ENCODE measurements around the gene BIRC2. TPM values are rescaled to one million over a fixed set of nuclear protein-coding genes. Genes with fewer than 3 reads are reported as not detected.
"Not testable (repeated sequence)": the region's sequence is repeated elsewhere in the genome, so short reads cannot be mapped to it uniquely, and the experiment has no call there.

BIRC2 gene
- total RNA-seq, result 30.6 and 33.3 TPM in 2 replicates

GRCh38 chr11:102346748-102347461 is at the start of gene BIRC2:
BIRC2 (plus strand) TSS chr11:102347214; CDS start chr11:102349855, 2,641 bp downstream.
- H3K36me3 Mint-ChIP-seq (ENCODE audit: low read depth), result peaks cover 20% of the 10 kb centered on the region
- no peaks in the 10 kb centered on the region for H3K9me3 Mint-ChIP-seq
- H3K27me3 Mint-ChIP-seq (ENCODE audit: insufficient read depth), result no peaks in the 10 kb centered on the region
- peaks cover 45% of the 10 kb centered on the region for H3K4me1 Mint-ChIP-seq (ENCODE audit: low read depth)
- intact Hi-C loops (cut with micrococcal nuclease), result loop anchor here (1.0 to 10.0 kb wide), 11 partner anchors 21 to 762 kb away; partner anchors contain the start of genes BIRC3, DYNC2H1 and TMEM123
- H3K4me3 Mint-ChIP-seq, result peak within 1 kb of the TSS; percentile 98
- peak; percentile 94 for DNase-seq (ENCODE audit: low spot score)
- H3K27ac Mint-ChIP-seq, result peak within 1 kb of the TSS; percentile 99

DNA sequence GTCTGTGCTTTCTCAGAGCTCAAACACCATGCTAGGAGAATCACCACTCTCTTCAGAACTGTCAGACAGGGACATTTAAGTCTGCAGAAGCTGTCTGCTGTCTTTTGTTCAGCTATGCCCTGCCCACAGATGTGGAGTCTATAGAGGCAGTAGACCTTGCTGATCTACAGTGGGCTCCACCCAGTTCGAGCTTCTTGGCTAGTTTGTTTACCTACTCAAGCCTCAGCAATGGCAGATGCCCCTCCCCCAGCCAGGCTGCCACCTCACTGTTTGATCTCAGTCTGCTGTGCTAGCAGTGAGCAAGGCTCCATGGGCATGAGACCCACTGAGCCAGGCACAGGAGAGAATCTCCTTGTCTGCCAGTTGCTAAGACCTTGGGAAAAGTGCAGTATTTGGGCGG is 46.2 kb upstream of the BIRC2 start:
- H3K36me3 Mint-ChIP-seq (ENCODE audit: low read depth), result peaks cover 22% of the 10 kb centered on the region
- H3K4me3 Mint-ChIP-seq; H3K27me3 Mint-ChIP-seq (ENCODE audit: insufficient read depth); intact Hi-C loops (cut with micrococcal nuclease); DNase-seq (ENCODE audit: low spot score); H3K27ac Mint-ChIP-seq: not testable (repeated sequence)
- peaks cover 27% of the 10 kb centered on the region for H3K9me3 Mint-ChIP-seq
- peaks cover 51% of the 10 kb centered on the region for H3K4me1 Mint-ChIP-seq (ENCODE audit: low read depth)

DNA sequence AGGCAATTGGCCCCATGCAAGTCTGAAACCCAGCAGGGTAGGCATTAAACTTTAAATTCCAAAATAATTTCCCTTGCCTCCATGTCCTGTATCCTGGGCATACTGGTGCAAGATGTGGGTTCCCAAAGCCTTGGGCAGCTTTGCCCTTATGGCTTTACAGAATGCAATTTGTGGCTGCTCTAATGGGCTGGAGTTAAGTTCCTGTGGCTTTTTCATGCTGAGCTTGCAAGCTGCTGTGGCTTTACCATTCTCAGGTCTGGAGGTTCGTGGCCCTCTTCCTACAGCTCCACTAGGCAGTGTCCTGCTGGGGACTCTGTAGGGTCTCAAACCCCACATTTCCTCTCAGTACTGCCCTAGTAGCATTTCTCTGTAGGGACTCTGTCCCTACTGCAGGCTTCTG is 44.8 kb upstream of the BIRC2 start:
- Mint-ChIP-seq H3K9me3 (peaks cover 27% of the 10 kb centered on the region), H3K36me3 (ENCODE audit: low read depth) (peaks cover 22% of the 10 kb centered on the region), H3K4me1 (ENCODE audit: low read depth) (peaks cover 64% of the 10 kb centered on the region), H3K27me3 (ENCODE audit: insufficient read depth) (no peaks in the 10 kb centered on the region), H3K4me3 (no peak overlapping the region), H3K27ac (no peak overlapping the region)
- no peak for DNase-seq (ENCODE audit: low spot score)
- intact Hi-C loops (cut with micrococcal nuclease), result no loop called here

DNA sequence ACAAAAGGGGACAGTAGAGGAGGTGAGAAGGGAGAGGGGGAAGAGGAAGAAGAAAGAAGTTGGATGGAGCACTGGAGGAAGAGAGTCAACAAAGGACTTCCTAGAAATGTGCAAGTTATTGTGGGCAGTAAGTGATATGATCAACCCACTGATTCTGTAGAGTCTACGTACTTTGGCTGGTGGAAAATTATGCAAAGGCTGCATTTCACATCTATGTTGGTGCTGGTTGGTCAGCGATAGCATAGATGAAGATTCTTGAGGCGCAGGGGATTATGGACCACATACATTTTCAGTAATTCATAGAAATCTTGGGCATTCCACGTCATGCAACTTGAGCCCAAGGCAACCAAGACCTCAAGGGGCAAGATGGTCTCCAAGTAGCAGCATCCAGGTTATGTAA is 42.3 kb upstream of the BIRC2 start:
- no peaks in the 10 kb centered on the region for H3K27me3 Mint-ChIP-seq (ENCODE audit: insufficient read depth)
- intact Hi-C loops (cut with micrococcal nuclease), result no loop called here
- H3K4me1 Mint-ChIP-seq (ENCODE audit: low read depth), result peaks cover 68% of the 10 kb centered on the region
- peaks cover 15% of the 10 kb centered on the region for H3K36me3 Mint-ChIP-seq (ENCODE audit: low read depth)
- peaks cover 20% of the 10 kb centered on the region for H3K9me3 Mint-ChIP-seq
- DNase-seq (ENCODE audit: low spot score), result no peak
- peak overlapping the region; percentile 49 for H3K4me3 Mint-ChIP-seq
- peak overlapping the region; percentile 79 for H3K27ac Mint-ChIP-seq

DNA sequence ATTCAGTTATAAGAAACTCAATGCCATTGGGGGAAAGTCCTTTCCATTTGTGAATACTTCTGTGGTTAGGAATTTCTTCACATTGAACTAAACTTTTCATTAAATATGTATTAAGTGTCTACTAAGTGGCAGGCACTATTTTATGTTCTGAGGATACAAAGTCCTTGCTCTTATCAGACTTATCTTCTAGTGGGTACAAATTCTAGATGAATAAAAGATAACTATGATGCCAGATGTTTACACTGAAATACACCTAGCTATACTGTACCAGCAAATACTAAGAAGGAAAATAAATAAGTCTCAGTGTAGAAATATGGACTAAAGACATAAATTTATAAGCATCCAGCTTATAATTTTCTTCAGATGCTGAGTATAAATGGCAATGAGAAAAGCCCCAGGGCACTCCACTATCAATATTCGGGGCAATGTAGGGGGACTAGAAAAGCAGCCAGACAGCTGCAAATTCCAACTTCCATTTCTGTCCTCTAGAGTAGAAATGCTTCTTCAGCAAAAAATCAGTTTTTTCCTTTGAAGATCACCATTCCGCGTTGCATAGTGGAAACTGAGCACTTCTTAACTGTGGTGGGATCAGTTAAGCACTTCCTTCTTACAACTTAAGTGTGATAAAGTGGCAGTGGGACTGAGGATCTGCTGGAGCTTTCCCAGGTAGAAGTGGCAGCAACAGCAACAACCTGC is 41.5 kb upstream of the BIRC2 start:
- no peaks in the 10 kb centered on the region for H3K27me3 Mint-ChIP-seq (ENCODE audit: insufficient read depth)
- H3K4me1 Mint-ChIP-seq (ENCODE audit: low read depth), result peaks cover 61% of the 10 kb centered on the region
- peaks cover 15% of the 10 kb centered on the region for H3K36me3 Mint-ChIP-seq (ENCODE audit: low read depth)
- peak overlapping the region; percentile 59 for H3K27ac Mint-ChIP-seq
- no peak for DNase-seq (ENCODE audit: low spot score)
- peak overlapping the region; percentile 72 for H3K4me3 Mint-ChIP-seq
- H3K9me3 Mint-ChIP-seq, result peaks cover 20% of the 10 kb centered on the region
- intact Hi-C loops (cut with micrococcal nuclease), result loop anchor here (1.0 kb wide), 2 partner anchors 11 to 12 kb away; partner anchors contain the start of gene BIRC3

DNA sequence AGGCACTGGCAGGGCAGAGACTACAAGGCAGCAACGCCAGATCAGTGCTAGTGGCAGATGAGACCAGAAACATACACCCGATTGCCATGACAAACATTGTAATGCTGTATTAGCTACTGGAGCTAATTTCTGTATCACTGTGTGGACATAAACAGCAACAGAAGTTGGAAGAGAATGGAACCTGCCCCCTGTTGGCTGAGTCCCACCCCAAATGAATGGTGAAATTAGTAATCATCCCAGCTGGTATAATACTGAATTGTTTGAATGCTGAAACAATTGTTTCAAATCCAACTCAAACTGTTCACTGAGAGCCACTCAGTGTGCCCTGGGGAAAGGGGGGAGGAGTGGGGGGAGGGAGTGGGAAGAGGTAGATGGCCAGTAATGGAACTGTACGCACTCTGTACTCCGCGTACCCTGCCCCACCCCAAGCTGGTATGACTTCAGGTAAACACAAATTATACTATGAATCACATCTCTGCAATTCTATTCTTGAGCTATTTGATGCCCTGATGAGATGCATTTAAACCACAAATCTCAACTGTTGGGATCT is 40.9 kb upstream of the BIRC2 start:
- peaks cover 57% of the 10 kb centered on the region for H3K4me1 Mint-ChIP-seq (ENCODE audit: low read depth)
- H3K36me3 Mint-ChIP-seq (ENCODE audit: low read depth), result peaks cover 19% of the 10 kb centered on the region
- no peak for DNase-seq (ENCODE audit: low spot score)
- no peaks in the 10 kb centered on the region for H3K27me3 Mint-ChIP-seq (ENCODE audit: insufficient read depth)
- H3K4me3 Mint-ChIP-seq, result peak overlapping the region; percentile 72
- intact Hi-C loops (cut with micrococcal nuclease), result loop anchor here (1.0 kb wide), 2 partner anchors 11 to 12 kb away; partner anchors contain the start of gene BIRC3
- peaks cover 20% of the 10 kb centered on the region for H3K9me3 Mint-ChIP-seq
- peak overlapping the region; percentile 59 for H3K27ac Mint-ChIP-seq

GRCh38 chr11:102306817-102307726 is 39.9 kb upstream of the BIRC2 start:
- H3K4me1 Mint-ChIP-seq (ENCODE audit: low read depth), result peaks cover 49% of the 10 kb centered on the region
- intact Hi-C loops (cut with micrococcal nuclease), result loop anchor here (1.0 kb wide), 2 partner anchors 10 to 13 kb away; partner anchors contain the start of gene BIRC3
- H3K4me3 Mint-ChIP-seq, result peak overlapping the region; percentile 72
- H3K9me3 Mint-ChIP-seq, result peaks cover 12% of the 10 kb centered on the region
- DNase-seq (ENCODE audit: low spot score), result no peak
- peak overlapping the region; percentile 21 for H3K27ac Mint-ChIP-seq
- no peaks in the 10 kb centered on the region for H3K27me3 Mint-ChIP-seq (ENCODE audit: insufficient read depth)
- H3K36me3 Mint-ChIP-seq (ENCODE audit: low read depth), result peaks cover 14% of the 10 kb centered on the region

GRCh38 chr11:102307727-102308038 is 39.3 kb upstream of the BIRC2 start:
- peaks cover 12% of the 10 kb centered on the region for H3K9me3 Mint-ChIP-seq
- H3K27me3 Mint-ChIP-seq (ENCODE audit: insufficient read depth), result no peaks in the 10 kb centered on the region
- H3K36me3 Mint-ChIP-seq (ENCODE audit: low read depth), result peaks cover 14% of the 10 kb centered on the region
- H3K27ac Mint-ChIP-seq, result no peak overlapping the region
- no peak for DNase-seq (ENCODE audit: low spot score)
- H3K4me1 Mint-ChIP-seq (ENCODE audit: low read depth), result peaks cover 54% of the 10 kb centered on the region
- intact Hi-C loops (cut with micrococcal nuclease), result no loop called here
- no peak overlapping the region for H3K4me3 Mint-ChIP-seq

DNA sequence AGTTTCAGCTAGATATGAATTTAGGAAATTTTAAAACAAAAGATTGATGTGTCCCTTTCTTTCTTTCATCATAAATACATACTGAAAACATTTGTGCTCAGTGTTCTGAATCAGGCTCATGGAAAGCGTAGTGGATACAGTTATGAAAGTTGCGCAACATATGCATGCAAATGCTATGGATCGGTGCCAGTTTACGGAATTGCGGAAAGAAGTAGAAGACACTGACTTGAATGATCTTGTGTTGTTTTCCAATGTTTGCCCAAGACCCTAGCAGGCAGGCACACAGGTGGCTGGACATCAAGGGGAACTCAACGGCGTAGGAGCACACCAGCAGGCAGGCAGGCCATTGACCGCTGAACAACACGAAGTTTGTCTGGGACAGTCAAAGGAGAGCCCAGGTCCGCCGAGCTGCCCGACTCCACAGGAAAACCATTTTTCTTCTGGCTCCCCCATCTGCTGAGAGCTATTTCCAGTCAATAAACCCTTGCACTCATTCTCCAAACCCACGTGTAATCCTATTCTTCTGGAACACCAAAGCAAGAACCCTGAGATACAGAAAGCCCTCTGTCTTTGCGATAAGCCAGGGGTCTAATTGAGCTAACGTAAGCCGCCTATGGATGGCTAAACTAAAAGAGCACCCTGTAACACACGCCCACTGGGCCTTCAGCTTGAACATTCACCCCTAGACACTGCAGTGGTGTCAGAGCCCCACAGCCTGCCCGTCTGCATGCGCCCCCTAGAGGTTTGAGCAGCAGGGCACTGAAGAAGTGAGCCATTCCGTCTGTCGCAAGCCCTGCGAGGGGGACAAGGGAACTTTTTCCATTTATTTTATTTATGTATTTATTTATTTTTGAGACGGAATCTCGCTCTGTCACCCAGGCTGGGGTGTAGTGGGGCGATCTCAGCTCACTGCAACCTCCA is 37.1 kb upstream of the BIRC2 start:
- no peak for DNase-seq (ENCODE audit: low spot score)
- Mint-ChIP-seq H3K27me3 (ENCODE audit: insufficient read depth) (no peaks in the 10 kb centered on the region), H3K36me3 (ENCODE audit: low read depth) (peaks cover 7% of the 10 kb centered on the region), H3K4me3 (no peak overlapping the region), H3K27ac (no peak overlapping the region), H3K4me1 (ENCODE audit: low read depth) (peaks cover 57% of the 10 kb centered on the region), H3K9me3 (no peaks in the 10 kb centered on the region)
- intact Hi-C loops (cut with micrococcal nuclease), result loop anchor here (10.0 kb wide), 1 partner anchor 395 kb away; the partner anchor contains the start of genes ANGPTL5 and CEP126

DNA sequence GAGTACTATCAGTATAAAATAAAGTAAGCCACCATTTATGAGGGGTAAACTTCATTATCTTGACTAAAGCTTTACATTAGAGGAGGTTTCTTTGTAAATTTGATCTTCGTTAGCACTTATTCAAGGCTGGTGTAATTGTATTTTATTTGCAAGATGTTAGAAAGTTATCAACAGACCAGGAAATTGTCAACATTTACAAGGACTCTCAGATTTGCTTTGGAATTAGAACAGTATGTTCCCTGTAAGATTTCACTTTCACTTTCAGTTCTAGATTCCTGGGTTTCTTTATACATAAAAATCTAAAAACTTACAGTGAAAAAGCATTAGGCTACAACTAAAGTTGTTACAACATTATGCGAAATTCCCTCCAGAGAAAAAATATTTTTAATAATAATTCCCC is 34.3 kb upstream of the BIRC2 start:
- peaks cover 7% of the 10 kb centered on the region for H3K36me3 Mint-ChIP-seq (ENCODE audit: low read depth)
- H3K4me1 Mint-ChIP-seq (ENCODE audit: low read depth), result peaks cover 51% of the 10 kb centered on the region
- peak overlapping the region; percentile 19 for H3K4me3 Mint-ChIP-seq
- H3K9me3 Mint-ChIP-seq, result no peaks in the 10 kb centered on the region
- intact Hi-C loops (cut with micrococcal nuclease), result loop anchor here (10.0 kb wide), 1 partner anchor 398 kb away; the partner anchor contains the start of genes ANGPTL5 and CEP126
- no peaks in the 10 kb centered on the region for H3K27me3 Mint-ChIP-seq (ENCODE audit: insufficient read depth)
- H3K27ac Mint-ChIP-seq, result no peak overlapping the region
- no peak for DNase-seq (ENCODE audit: low spot score)

- Mint-ChIP-seq H3K9me3 (no peaks in the 10 kb centered on the region), H3K4me1 (ENCODE audit: low read depth) (peaks cover 52% of the 10 kb centered on the region), H3K4me3 (peak overlapping the region; percentile 27), H3K27me3 (ENCODE audit: insufficient read depth) (no peaks in the 10 kb centered on the region), H3K36me3 (ENCODE audit: low read depth) (peaks cover 8% of the 10 kb centered on the region), H3K27ac (peak overlapping the region; percentile 74)
- intact Hi-C loops (cut with micrococcal nuclease), result loop anchor here (10.0 kb wide), 1 partner anchor 399 kb away; the partner anchor contains the start of genes ANGPTL5 and CEP126
- DNase-seq (ENCODE audit: low spot score), result no peak
Measured at GRCh38 chr11:102313238-102313940, 33.6 kb upstream of the BIRC2 start.
